IMR-90 (cell line): ENCODE results near the gene ARMH3. TPM values are rescaled to one million over a fixed set of nuclear protein-coding genes. Genes with fewer than 3 reads are reported as not detected.

ENCODE experiments used
- ATAC-seq: fragments of 200-7000 bp; cut with Tn5 transposase; 2 replicates; pipeline ENCODE4 v1.9.1; 2020; ENCODE audit warnings: low read depth, mild to moderate bottlenecking, moderate library complexity
- BruUV-seq: library from RNA; stranded (reverse); fragments of 400-500 nt; replicated peaks from 2 replicates; lab custom pipeline; 2021; lab: Mats Ljungman, UMichigan
- CTCF ChIA-PET: fragments of 300-600 bp; formaldehyde crosslinking; extraction: SDS; loops from one replicate; lab custom pipeline; 2021; ENCODE audit warnings: antibody characterized with exemption; lab: Yijun Ruan, JAX
- POLR2A ChIA-PET: fragments of 300-600 bp; sonication (Branson Sonifier 250); formaldehyde crosslinking; loops from one replicate; lab custom pipeline; 2022; ENCODE audit warnings: antibody characterized with exemption; ENCODE audit not compliant: unreplicated experiment; lab: Charles Lee
- DNase-seq: peaks from one replicate; pipeline ENCODE4 v3.0.0; 2013
- H2AFZ ChIP-seq: replicated peaks from 2 replicates; pipeline ENCODE3; 2013; ENCODE audit warnings: low read length, mild to moderate bottlenecking; ENCODE audit not compliant: poor library complexity
- H2AK5ac ChIP-seq: 2 replicates; pipeline ENCODE4 v1.6.1; 2013; ENCODE audit warnings: low read depth, low read length, inconsistent platforms
- H2AK9ac ChIP-seq: replicated peaks from 2 replicates; pipeline ENCODE3; 2013; ENCODE audit warnings: mild to moderate bottlenecking, low read depth, low read length, moderate library complexity; ENCODE audit not compliant: poor library complexity
- H2BK120ac ChIP-seq: 2 replicates; pipeline ENCODE4 v1.6.1; 2013; ENCODE audit warnings: low read depth, low read length, inconsistent platforms
- H2BK15ac ChIP-seq: 3 replicates; pipeline ENCODE4 v1.6.1; 2013; ENCODE audit warnings: low read depth, low read length, inconsistent platforms
- H2BK20ac ChIP-seq: 2 replicates; pipeline ENCODE4 v1.6.1; 2013; ENCODE audit warnings: low read depth, mild to moderate bottlenecking, inconsistent platforms, low read length, moderate library complexity
- H2BK5ac ChIP-seq: 2 replicates; pipeline ENCODE4 v1.6.1; 2013; ENCODE audit warnings: mild to moderate bottlenecking, low read depth, low read length, inconsistent platforms; ENCODE audit not compliant: poor library complexity, severe bottlenecking
- H3K14ac ChIP-seq: replicated peaks from 2 replicates; pipeline ENCODE4 v1.6.1; 2013; ENCODE audit warnings: low read depth, low read length, inconsistent platforms
- H3K18ac ChIP-seq: 2 replicates; pipeline ENCODE4 v1.6.1; 2013; ENCODE audit warnings: low read depth, low read length, control low read depth
- H3K23ac ChIP-seq: 2 replicates; pipeline ENCODE4 v1.6.1; 2013; ENCODE audit warnings: low read depth, low read length, inconsistent platforms
- H3K27ac ChIP-seq: 2 replicates; pipeline ENCODE4 v1.5.1; 2013; ENCODE audit warnings: mild to moderate bottlenecking, control low read depth, low read length; ENCODE audit not compliant: insufficient read depth
- H3K27me3 ChIP-seq: 2 replicates; pipeline ENCODE4 v1.6.1; 2013; ENCODE audit warnings: low read length; ENCODE audit not compliant: control insufficient read depth, insufficient read depth
- H3K36me3 ChIP-seq: 2 replicates; pipeline ENCODE4 v1.6.1; 2013; ENCODE audit warnings: low read length, mixed read lengths; ENCODE audit not compliant: control insufficient read depth, insufficient read depth
- H3K4ac ChIP-seq: 2 replicates; pipeline ENCODE4 v1.6.1; 2013; ENCODE audit warnings: low read depth, low read length, inconsistent platforms
- H3K4me1 ChIP-seq: 2 replicates; pipeline ENCODE4 v1.6.1; 2013; ENCODE audit warnings: low read length, mixed read lengths; ENCODE audit not compliant: control insufficient read depth, insufficient read depth
- H3K4me2 ChIP-seq: 2 replicates; pipeline ENCODE4 v1.6.1; 2013; ENCODE audit warnings: low read depth, mild to moderate bottlenecking, control low read depth, low read length, moderate library complexity
- H3K4me3 ChIP-seq: 2 replicates; pipeline ENCODE4 v1.5.1; 2013; ENCODE audit warnings: low read depth, mild to moderate bottlenecking, control low read depth, low read length, moderate library complexity; ENCODE audit not compliant: insufficient read depth
- H3K56ac ChIP-seq: 2 replicates; pipeline ENCODE4 v1.6.1; 2013; ENCODE audit warnings: low read length, inconsistent platforms; ENCODE audit not compliant: insufficient read depth; ENCODE audit errors: extremely low read depth
- H3K79me1 ChIP-seq, 2 experiments: 2 replicates each; pipeline ENCODE4 v1.6.1; 2013; ENCODE audit warnings: low read length in 2 of 2, inconsistent platforms in 1 of 2, low read depth in 1 of 2
- H3K9ac ChIP-seq: 2 replicates; pipeline ENCODE4 v1.6.1; 2013; ENCODE audit warnings: low read depth, low read length, control low read depth
- H3K9me1 ChIP-seq: 2 replicates; pipeline ENCODE4 v1.6.1; 2013; ENCODE audit warnings: low read length, inconsistent platforms; ENCODE audit not compliant: insufficient read depth
- H3K9me3 ChIP-seq: 2 replicates; pipeline ENCODE4 v1.6.1; 2013; ENCODE audit warnings: low read length; ENCODE audit not compliant: control insufficient read depth, insufficient read depth
- H4K20me1 ChIP-seq: 2 replicates; pipeline ENCODE4 v1.6.1; 2013; ENCODE audit warnings: low read length, inconsistent platforms; ENCODE audit not compliant: insufficient read depth
- H4K5ac ChIP-seq: 2 replicates; pipeline ENCODE4 v1.6.1; 2013; ENCODE audit warnings: mild to moderate bottlenecking, low read depth, low read length, control low read depth
- H4K8ac ChIP-seq, 2 experiments: 2 replicates each; pipeline ENCODE4 v1.6.1; 2013; ENCODE audit warnings: low read depth in 2 of 2, low read length in 2 of 2, control low read depth in 1 of 2, inconsistent platforms in 1 of 2
- H4K91ac ChIP-seq: 2 replicates; pipeline ENCODE4 v1.6.1; 2013; ENCODE audit warnings: low read depth, low read length, inconsistent platforms; ENCODE audit not compliant: insufficient read depth
- MXI1 ChIP-seq: IDR thresholded peaks from 2 replicates; pipeline ENCODE4 v1.6.1; 2012; ENCODE audit warnings: low read depth, mild to moderate bottlenecking, low read length, moderate library complexity, borderline replicate concordance
- NFE2L2 ChIP-seq: fragments of 150-350 bp; IDR thresholded peaks from 2 replicates; pipeline ENCODE4 v1.6.1; 2016; ENCODE audit warnings: low read depth, mild to moderate bottlenecking, low read length
- RAD21 ChIP-seq: IDR thresholded peaks from 2 replicates; pipeline ENCODE4 v1.6.1; 2012; ENCODE audit warnings: low read length, improper control_type of control experiment
- WGBS, 2 experiments: methylation state at CpG; one replicate each; pipeline versions ENCODE4 v1.1.5 to v1.1.7; 2013; ENCODE audit warnings: missing lambda C conversion rate in 2 of 2; ENCODE audit not compliant: insufficient read length in 1 of 2; ENCODE audit errors: extremely low coverage in 2 of 2; 5-methylcytosine and 5-hydroxymethylcytosine counted together
- dilution Hi-C: fragments of 300-500 bp; cut with HindIII; formaldehyde crosslinking; loops from one replicate; pipeline ENCODE4 v1.14.3; 2018; ENCODE audit warnings: low sequenced_read_pairs; ENCODE audit not compliant: unreplicated experiment
- in situ Hi-C: fragments of 300-500 bp; cut with MboI; formaldehyde crosslinking; loops from 3 replicates; pipeline ENCODE4 v1.14.3; 2019; ENCODE audit warnings: low sequenced_read_pairs, inconsistent platforms, mixed read lengths
- intact Hi-C: fragments of 100-400 bp; cut with micrococcal nuclease; formaldehyde crosslinking; loops from 2 replicates; pipeline ENCODE4 v1.10.0; 2022
- polyA plus RNA-seq, 3 experiments: library from polyadenylated mRNA; depleted of rRNA; stranded (reverse); fragments of >200 nt; gene quantifications; 2 replicates each; pipeline ENCODE4 v1.2.3, GENCODE V29; 2012; ENCODE audit warnings: low replicate concordance in 1 of 3
- total RNA-seq: library from RNA; depleted of rRNA; stranded (reverse); fragments of >200 nt; gene quantifications from 2 replicates; pipeline ENCODE4 v1.2.3, GENCODE V29; 2012
- TF ChIP-seq, protein P1 (sequence below): conservative IDR thresholded peaks from 2 replicates; pipeline ENCODE4 v1.5.1; 2012; ENCODE audit warnings: mild to moderate bottlenecking, low read depth, low read length, improper control_type of control experiment

ARMH3 gene
- total and polyA plus RNA-seq, 2 of the 4 experiments (the other 2 are of a cell fraction): 12.1 to 13.1 TPM

DNA sequence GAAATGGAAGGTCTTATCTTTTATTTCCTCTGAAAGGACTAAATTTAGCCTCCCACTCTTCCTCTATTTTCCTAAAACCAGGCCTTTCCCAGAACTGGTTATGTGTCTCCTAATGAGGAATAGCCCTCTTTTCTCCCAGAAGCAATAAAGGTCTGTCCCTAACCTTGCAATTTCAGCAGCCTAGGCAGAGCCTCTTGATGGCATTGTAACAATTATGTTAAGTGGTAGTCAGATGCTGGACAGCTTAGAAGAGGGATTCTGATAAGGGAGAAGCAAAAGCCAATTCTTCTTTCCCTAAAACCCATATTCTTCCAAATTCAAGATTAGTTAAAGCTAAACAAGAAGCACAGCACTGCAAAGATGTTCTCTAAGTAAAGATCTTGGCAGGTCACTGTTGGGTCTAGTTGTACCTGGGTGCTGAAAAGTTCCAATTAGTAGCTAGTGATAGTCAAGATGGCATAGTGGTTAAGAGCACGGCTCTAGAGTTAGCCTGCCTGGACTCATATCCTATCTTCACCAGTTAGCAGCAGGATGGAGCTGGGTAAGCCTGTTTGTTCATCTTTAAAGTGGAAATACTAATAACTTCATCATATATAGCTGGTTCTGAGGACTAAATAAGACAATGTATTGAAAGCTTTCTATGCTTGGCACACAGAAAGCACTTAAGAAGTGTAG is 198.0 kb downstream of the ARMH3 start:
- no TSS peak for BruUV-seq
- no peak overlapping the region for H3K9ac ChIP-seq
- H4K5ac ChIP-seq: no peak overlapping the region
- H4K91ac ChIP-seq: no peak overlapping the region
- 0 out of 2 replicates have a peak, but pooled peaks cover 2% of the 10 kb centered on the region for H3K4me1 ChIP-seq
- H3K36me3 ChIP-seq: 0 out of 2 replicates have a peak, but pooled peaks cover 1% of the 10 kb centered on the region
- POLR2A ChIA-PET: no interaction called here
- H2BK120ac ChIP-seq: no peak overlapping the region
- H3K4me2 ChIP-seq: no peak overlapping the region
- H2BK15ac ChIP-seq: no peak overlapping the region
- no peak overlapping the region for H3K56ac ChIP-seq
- intact Hi-C loops (no loop called here), in situ Hi-C loops (no loop called here), dilution Hi-C loops (no loop called here)
- CTCF ChIA-PET: interaction anchor here (0.6 to 1.4 kb wide), 4 partner anchors 11 to 149 kb away, joined by 3 to 5 read pairs (median 4); no protein-coding TSS in a partner anchor
- H3K9me1 ChIP-seq: peaks cover 7% of the 10 kb centered on the region; the same call in 1 of the 2 replicates
- peaks cover 6% of the 10 kb centered on the region; the same call in 1 of the 2 replicates for H4K20me1 ChIP-seq
- H2BK20ac ChIP-seq: no peak overlapping the region
- no peak for DNase-seq
- H3K14ac ChIP-seq: no peak overlapping the region
- H2AFZ ChIP-seq: no peak overlapping the region
- H4K8ac ChIP-seq: no peak overlapping the region
- no peak overlapping the region for H3K4me3 ChIP-seq
- H3K18ac ChIP-seq: no peak overlapping the region
- no peak overlapping the region for H3K4ac ChIP-seq
- H3K27ac ChIP-seq: no peak overlapping the region
- no CpG with 5 or more reads among the region's 1 CpG for WGBS, 2 experiments
- H3K23ac ChIP-seq: no peak overlapping the region
- no peak for TF ChIP-seq RAD21
- no peak for TF ChIP-seq MXI1
- TF ChIP-seq NFE2L2: no peak
- TF ChIP-seq, protein P1, sequence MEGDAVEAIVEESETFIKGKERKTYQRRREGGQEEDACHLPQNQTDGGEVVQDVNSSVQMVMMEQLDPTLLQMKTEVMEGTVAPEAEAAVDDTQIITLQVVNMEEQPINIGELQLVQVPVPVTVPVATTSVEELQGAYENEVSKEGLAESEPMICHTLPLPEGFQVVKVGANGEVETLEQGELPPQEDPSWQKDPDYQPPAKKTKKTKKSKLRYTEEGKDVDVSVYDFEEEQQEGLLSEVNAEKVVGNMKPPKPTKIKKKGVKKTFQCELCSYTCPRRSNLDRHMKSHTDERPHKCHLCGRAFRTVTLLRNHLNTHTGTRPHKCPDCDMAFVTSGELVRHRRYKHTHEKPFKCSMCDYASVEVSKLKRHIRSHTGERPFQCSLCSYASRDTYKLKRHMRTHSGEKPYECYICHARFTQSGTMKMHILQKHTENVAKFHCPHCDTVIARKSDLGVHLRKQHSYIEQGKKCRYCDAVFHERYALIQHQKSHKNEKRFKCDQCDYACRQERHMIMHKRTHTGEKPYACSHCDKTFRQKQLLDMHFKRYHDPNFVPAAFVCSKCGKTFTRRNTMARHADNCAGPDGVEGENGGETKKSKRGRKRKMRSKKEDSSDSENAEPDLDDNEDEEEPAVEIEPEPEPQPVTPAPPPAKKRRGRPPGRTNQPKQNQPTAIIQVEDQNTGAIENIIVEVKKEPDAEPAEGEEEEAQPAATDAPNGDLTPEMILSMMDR: no peak
- H3K9me3 ChIP-seq: 0 out of 2 replicates have a peak, but pooled peaks cover 2% of the 10 kb centered on the region
- H3K79me1 ChIP-seq: peaks cover 6 to 15% of the 10 kb centered on the region in 2 experiments
- no peaks in the 10 kb centered on the region for H3K27me3 ChIP-seq
- H2AK9ac ChIP-seq: no peak overlapping the region
- no peak overlapping the region for H2BK5ac ChIP-seq
- H2AK5ac ChIP-seq: no peak overlapping the region
- ATAC-seq: no peak
